Activated CD8-positive, alpha-beta memory T cell treated with anti-CD3 and anti-CD28 coated beads, Interleukin-2, amount 50 U/mL, for 4 hours (primary cell): Measurements from ENCODE around the gene PLOD2.
"Not testable (repeated sequence)": the region's sequence is repeated elsewhere in the genome, so short reads cannot be mapped to it uniquely, and the experiment has no call there.

ENCODE experiments used
- DNase-seq: peaks from one replicate; pipeline ENCODE4 v3.0.0-alpha.2; 2020

The PLOD2 gene

GRCh38 chr3:146134348-146135117, 26.5 kb downstream of the PLOD2 start:
- no peak for DNase-seq

GRCh38 chr3:146133441-146133840, 27.5 kb downstream of the PLOD2 start:
- DNase-seq: no peak

GRCh38 chr3:146131616-146132410, 29.2 kb downstream of the PLOD2 start:
- no peak for DNase-seq

GRCh38 chr3:146130881-146131371, 30.1 kb downstream of the PLOD2 start:
- DNase-seq: no peak

GRCh38 chr3:146129750-146130149, 31.2 kb downstream of the PLOD2 start:
- DNase-seq: no peak

GRCh38 chr3:146128939-146129338, 32.0 kb downstream of the PLOD2 start:
- no peak for DNase-seq

GRCh38 chr3:146128179-146128578, 32.8 kb downstream of the PLOD2 start:
- DNase-seq: no peak

GRCh38 chr3:146125951-146126350, 35.0 kb downstream of the PLOD2 start:
- DNase-seq: no peak

- DNase-seq: no peak
Measured at GRCh38 chr3:146124126-146124801, 36.7 kb downstream of the PLOD2 start.

GRCh38 chr3:146117406-146118285, 43.3 kb downstream of the PLOD2 start:
- DNase-seq: no peak

- DNase-seq: no peak
Measured at GRCh38 chr3:146115619-146116018, 45.4 kb downstream of the PLOD2 start.

- DNase-seq: not testable (repeated sequence)
Measured at GRCh38 chr3:146113804-146114203, 47.2 kb downstream of the PLOD2 start.

GRCh38 chr3:146111337-146111736, 49.6 kb downstream of the PLOD2 start:
- no peak for DNase-seq

GRCh38 chr3:146110161-146110560, 50.8 kb downstream of the PLOD2 start:
- DNase-seq: no peak

- DNase-seq: no peak
Measured at GRCh38 chr3:146106986-146107385, 54.0 kb downstream of the PLOD2 start.

- no peak for DNase-seq
Measured at GRCh38 chr3:146104068-146104467, 56.9 kb downstream of the PLOD2 start.

GRCh38 chr3:146102885-146103284, 58.1 kb downstream of the PLOD2 start:
- no peak for DNase-seq

- no peak for DNase-seq
Measured at GRCh38 chr3:146101538-146101937, 59.4 kb downstream of the PLOD2 start.

GRCh38 chr3:146100825-146101444, 60.0 kb downstream of the PLOD2 start:
- no peak for DNase-seq

GRCh38 chr3:146100180-146100579, 60.8 kb downstream of the PLOD2 start:
- no peak for DNase-seq

- DNase-seq: no peak
Measured at GRCh38 chr3:146099316-146099715, 61.7 kb downstream of the PLOD2 start.

- no peak for DNase-seq
Measured at GRCh38 chr3:146093896-146094295, 67.1 kb downstream of the PLOD2 start.
